Naive thymus-derived CD8-positive, alpha-beta T cell (primary cell): ENCODE measurements around the gene KLC4. TPM values are rescaled to one million over a fixed set of nuclear protein-coding genes. Genes with fewer than 3 reads are reported as not detected.

Source experiments
- ATAC-seq, 2 donors: fragments of 150-1000 bp; cut with Tn5 transposase in 1 of 2; sonication (Bioruptor Pico), chemical (Tn5 transposase) in 1 of 2; 1 replicate in 1 of 2; 2 replicates in 1 of 2; pipeline ENCODE4 v1.10.0; 2021; ENCODE audit warnings: mild to moderate bottlenecking in 2 of 2, moderate library complexity in 2 of 2
- POLR2A ChIA-PET: fragments of 350-600 bp; sonication (Branson Sonifier 250); formaldehyde crosslinking; loops from one replicate; lab custom pipeline; 2021; ENCODE audit warnings: antibody characterized with exemption; lab: Charles Lee
- DNase-seq, 10 donors: peaks; one replicate each; pipeline versions ENCODE4 v3.0.0 to v3.0.0-alpha.2; 2020 to 2022
- H3K27ac Mint-ChIP-seq, 10 donors: one replicate each; pipeline ENCODE4 v1.8.0; 2020 to 2022; ENCODE audit warnings: mild to moderate bottlenecking in 10 of 10, mixed read lengths in 10 of 10, moderate library complexity in 4 of 10, inconsistent platforms in 1 of 10
- H3K27me3 Mint-ChIP-seq, 5 donors: one replicate each; pipeline ENCODE4 v1.8.0; 2021 to 2022; ENCODE audit warnings: mixed read lengths in 5 of 5
- H3K36me3 Mint-ChIP-seq, 3 donors: one replicate each; pipeline ENCODE4 v1.8.0; 2020 to 2022; ENCODE audit warnings: mixed read lengths in 3 of 3, mild to moderate bottlenecking in 2 of 3, inconsistent platforms in 1 of 3
- H3K4me1 Mint-ChIP-seq, 4 donors: one replicate each; pipeline ENCODE4 v1.8.0; 2021 to 2022; ENCODE audit warnings: mixed read lengths in 4 of 4
- H3K4me3 Mint-ChIP-seq, 10 donors: one replicate each; pipeline ENCODE4 v1.8.0; 2020 to 2022; ENCODE audit warnings: mild to moderate bottlenecking in 10 of 10, mixed read lengths in 10 of 10, moderate library complexity in 6 of 10, inconsistent platforms in 1 of 10
- H3K9me3 Mint-ChIP-seq, 9 donors: one replicate each; pipeline ENCODE4 v1.8.0; 2020 to 2022; ENCODE audit warnings: mixed read lengths in 9 of 9, mild to moderate bottlenecking in 3 of 9, inconsistent platforms in 1 of 9, moderate library complexity in 1 of 9
- polyA plus RNA-seq, 3 donors: library from polyadenylated mRNA; unstranded; fragments of 300-500 nt; fragmentation: Illumina TruSeq; gene quantifications; one replicate each; pipeline ENCODE4 v1.2.3, GENCODE V29; 2021
- total RNA-seq, 8 experiments: library from RNA in 2 of 8; stranded (reverse) in 2 of 8; gene quantifications; one replicate each; pipeline ENCODE4 v1.2.3 and lab custom pipeline; 2021 to 2026

Gene KLC4
- total and polyA plus RNA-seq, 5 experiments from 2014 or later = 9.9 to 64.6 (median 12.7) TPM

DNA sequence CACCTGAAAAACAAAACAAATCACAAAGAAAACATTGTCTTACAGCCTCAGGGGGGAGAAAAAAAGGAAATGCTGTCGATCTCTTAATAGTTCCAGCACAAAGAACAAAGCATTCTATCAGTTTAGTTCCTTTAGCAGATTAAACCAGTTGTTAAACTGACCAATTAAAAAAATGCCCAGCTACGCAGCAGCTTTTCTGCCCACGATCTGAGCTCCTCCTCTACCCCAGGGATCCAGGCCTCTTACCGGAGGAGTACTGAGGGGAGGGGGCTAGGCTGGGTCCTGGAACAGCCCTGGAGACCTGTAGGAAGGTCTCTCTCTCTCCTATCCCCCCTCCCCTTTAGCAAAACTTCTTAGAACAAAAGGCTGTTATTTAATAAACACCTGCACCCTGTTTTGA is 30.0 kb downstream of the KLC4 start:
- no peaks in the 10 kb centered on the region for H3K9me3 Mint-ChIP-seq
- POLR2A ChIA-PET = interaction anchor here (0.5 to 1.6 kb wide), 2 partner anchors 10 to 36 kb away, joined by 3 read pairs; partner anchors contain the start of gene CUL7
- H3K4me3 Mint-ChIP-seq = no peak overlapping the region
- no peaks in the 10 kb centered on the region for H3K36me3 Mint-ChIP-seq
- peaks cover 0 to 2% (median 0%) of the 10 kb centered on the region in 5 donors for H3K27me3 Mint-ChIP-seq
- H3K4me1 Mint-ChIP-seq = peaks cover 2 to 16% (median 12%) of the 10 kb centered on the region in 4 donors
- peak overlapping the region in 1 of 10 donors; percentile 46 for H3K27ac Mint-ChIP-seq
- no peak for ATAC-seq
- no peak for DNase-seq

DNA sequence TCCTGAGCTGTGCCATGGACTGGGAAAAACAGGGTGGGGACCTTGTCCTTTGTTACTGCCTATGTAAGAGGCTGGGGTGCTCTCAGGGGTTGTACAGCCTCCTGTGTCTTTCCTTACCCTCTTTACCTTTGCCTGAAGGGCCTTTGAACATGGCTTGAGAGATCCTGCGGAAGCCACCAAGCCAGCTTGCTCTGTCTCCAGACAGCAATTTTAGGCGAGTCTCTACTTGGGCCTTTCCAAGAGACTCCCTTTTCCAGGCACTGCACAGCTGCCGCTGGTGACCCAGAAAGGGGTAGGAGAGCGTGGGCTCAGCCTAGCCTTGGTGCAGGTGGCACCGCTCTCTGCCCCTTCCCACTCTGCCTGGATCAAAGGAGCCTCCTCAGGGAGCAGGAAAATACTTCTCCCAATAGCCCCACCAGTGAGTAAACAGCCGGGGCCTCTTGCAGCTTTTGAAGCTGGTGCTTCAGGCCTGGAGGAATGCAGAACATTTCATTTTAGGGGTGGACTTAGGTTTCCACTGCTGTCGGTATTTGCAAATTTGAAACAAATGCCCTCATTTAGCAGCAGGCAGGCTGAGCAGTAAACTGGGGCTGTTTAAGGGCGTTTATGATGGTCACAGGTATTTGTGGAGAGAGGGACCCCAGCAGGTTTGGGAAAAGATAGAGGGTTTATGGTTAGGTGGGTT is 30.6 kb downstream of the KLC4 start:
- DNase-seq (no peak), ATAC-seq (no peak)
- Mint-ChIP-seq H3K36me3 (no peaks in the 10 kb centered on the region), H3K27me3 (no peaks in the 10 kb centered on the region), H3K4me3 (no peak overlapping the region), H3K4me1 (peaks cover 2 to 16% (median 12%) of the 10 kb centered on the region in 4 donors), H3K27ac (no peak overlapping the region), H3K9me3 (no peaks in the 10 kb centered on the region)
- POLR2A ChIA-PET = interaction anchor here (0.5 to 1.6 kb wide), 2 partner anchors 10 to 37 kb away, joined by 3 read pairs; partner anchors contain the start of gene CUL7

DNA sequence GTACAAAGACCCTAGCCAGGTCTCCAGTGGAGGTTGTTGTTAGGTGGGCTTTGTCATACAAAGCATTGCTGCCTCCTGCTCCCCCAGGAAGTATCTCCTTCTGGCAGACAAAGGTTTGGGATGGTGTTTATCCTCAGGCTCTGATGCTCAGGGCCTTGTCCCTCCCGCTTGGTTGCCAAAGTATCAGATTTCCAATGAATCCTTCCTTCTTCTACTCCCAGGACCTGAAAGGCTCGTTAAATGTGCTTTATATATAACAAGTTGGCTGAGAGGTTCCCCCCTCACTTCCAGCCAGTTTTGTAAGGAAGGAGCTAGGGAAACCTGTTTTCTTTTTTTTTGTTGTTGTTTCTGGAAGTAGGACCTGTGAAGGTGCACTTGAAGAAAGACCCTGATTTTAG is 31.1 kb downstream of the KLC4 start:
- Mint-ChIP-seq H3K27ac (no peak overlapping the region), H3K4me3 (no peak overlapping the region), H3K4me1 (peaks cover 2 to 18% (median 13%) of the 10 kb centered on the region in 4 donors), H3K27me3 (no peaks in the 10 kb centered on the region), H3K36me3 (no peaks in the 10 kb centered on the region), H3K9me3 (no peaks in the 10 kb centered on the region)
- no peak for DNase-seq
- no peak for ATAC-seq
- POLR2A ChIA-PET = interaction anchor here (1.6 kb wide), 1 partner anchor 37 kb away, joined by 3 read pairs; the partner anchor contains the start of gene CUL7

DNA sequence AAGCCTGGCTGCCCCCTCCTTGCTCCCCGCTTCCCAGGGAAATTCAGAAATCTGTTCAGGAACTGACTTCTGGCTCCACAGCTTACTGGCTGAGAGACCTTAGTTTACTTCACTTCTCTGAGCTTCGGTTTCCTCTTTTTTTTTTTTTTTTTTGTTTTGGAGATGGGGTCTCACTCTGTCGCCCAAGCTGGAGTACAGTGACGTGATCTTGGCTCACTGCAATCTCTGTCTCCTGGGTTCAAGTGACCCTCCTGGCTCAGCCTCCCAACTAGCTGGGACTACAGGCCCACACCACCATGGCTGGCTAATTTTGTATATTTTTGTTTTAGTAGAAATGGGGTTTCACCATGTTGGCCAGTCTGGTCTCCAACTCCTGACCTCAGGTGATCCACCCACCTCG is 31.6 kb downstream of the KLC4 start:
- H3K36me3 Mint-ChIP-seq = no peaks in the 10 kb centered on the region
- H3K9me3 Mint-ChIP-seq = no peaks in the 10 kb centered on the region
- no peaks in the 10 kb centered on the region for H3K27me3 Mint-ChIP-seq
- ATAC-seq = no peak
- H3K4me1 Mint-ChIP-seq = peaks cover 2 to 23% (median 15%) of the 10 kb centered on the region in 4 donors
- no peak overlapping the region for H3K27ac Mint-ChIP-seq
- no peak overlapping the region for H3K4me3 Mint-ChIP-seq
- no peak for DNase-seq
- POLR2A ChIA-PET = interaction anchor here (0.6 kb wide), 1 partner anchor 395 kb away, joined by 3 read pairs; no protein-coding TSS in a partner anchor

DNA sequence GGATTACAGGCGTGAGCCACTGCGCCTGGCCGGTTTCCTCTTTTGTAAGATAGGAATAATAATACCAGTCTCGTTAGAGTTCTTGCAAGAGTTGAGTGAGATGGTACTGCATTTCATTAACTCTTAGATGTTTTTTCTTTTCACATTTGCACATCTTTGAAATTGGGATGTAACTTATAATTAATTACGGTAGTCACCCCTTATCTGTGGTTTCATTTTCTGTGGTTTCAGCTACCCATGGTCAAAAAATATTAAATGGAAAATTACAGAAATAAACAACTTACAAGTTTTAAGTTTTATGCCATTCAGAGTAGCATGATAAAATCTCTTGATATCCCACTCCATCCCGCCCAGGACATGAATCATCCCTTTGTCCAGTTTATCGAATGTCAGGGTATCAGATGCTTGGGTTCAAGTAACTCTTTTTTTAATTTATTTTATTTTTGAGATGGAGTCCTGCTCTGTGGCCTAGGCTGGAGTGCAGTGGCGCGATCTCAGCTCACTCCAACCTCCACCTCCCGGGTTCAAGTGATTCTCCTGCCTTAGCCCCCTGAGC is 32.1 kb downstream of the KLC4 start:
- Mint-ChIP-seq H3K4me1 (peaks cover 2 to 23% (median 15%) of the 10 kb centered on the region in 4 donors), H3K36me3 (no peaks in the 10 kb centered on the region), H3K27me3 (no peaks in the 10 kb centered on the region), H3K4me3 (no peak overlapping the region), H3K9me3 (no peaks in the 10 kb centered on the region), H3K27ac (no peak overlapping the region)
- DNase-seq = no peak
- POLR2A ChIA-PET = interaction anchor here (0.6 kb wide), 1 partner anchor 395 kb away, joined by 3 read pairs; no protein-coding TSS in a partner anchor
- no peak for ATAC-seq

DNA sequence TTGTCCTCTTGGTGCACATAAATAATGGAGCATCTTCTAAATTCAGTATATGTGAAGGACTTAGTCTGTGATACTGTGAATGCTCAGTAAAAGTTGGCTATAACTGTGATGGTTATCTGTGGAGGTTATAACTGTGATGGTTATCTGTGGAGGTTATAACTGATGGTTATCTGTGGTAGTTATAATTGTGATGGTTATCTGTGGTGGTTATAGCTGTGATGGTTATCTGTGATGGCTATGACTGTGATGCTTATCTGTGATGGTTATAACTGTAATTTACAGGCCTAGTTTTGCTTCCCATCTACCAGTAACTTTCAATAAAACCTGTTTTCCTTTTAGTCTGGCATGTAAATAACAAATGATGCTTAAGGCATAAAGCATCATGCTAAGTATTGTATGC is 33.2 kb downstream of the KLC4 start:
- Mint-ChIP-seq H3K27me3 (no peaks in the 10 kb centered on the region), H3K36me3 (no peaks in the 10 kb centered on the region), H3K4me3 (peak overlapping the region in 1 of 10 donors; percentile 9), H3K4me1 (peaks cover 2 to 23% (median 15%) of the 10 kb centered on the region in 4 donors), H3K27ac (peak overlapping the region in 1 of 10 donors; percentile 6), H3K9me3 (no peaks in the 10 kb centered on the region)
- DNase-seq (no peak), ATAC-seq (no peak)
- POLR2A ChIA-PET = interaction anchor here (0.7 kb wide), 1 partner anchor 311 kb away, joined by 3 read pairs; no protein-coding TSS in a partner anchor

DNA sequence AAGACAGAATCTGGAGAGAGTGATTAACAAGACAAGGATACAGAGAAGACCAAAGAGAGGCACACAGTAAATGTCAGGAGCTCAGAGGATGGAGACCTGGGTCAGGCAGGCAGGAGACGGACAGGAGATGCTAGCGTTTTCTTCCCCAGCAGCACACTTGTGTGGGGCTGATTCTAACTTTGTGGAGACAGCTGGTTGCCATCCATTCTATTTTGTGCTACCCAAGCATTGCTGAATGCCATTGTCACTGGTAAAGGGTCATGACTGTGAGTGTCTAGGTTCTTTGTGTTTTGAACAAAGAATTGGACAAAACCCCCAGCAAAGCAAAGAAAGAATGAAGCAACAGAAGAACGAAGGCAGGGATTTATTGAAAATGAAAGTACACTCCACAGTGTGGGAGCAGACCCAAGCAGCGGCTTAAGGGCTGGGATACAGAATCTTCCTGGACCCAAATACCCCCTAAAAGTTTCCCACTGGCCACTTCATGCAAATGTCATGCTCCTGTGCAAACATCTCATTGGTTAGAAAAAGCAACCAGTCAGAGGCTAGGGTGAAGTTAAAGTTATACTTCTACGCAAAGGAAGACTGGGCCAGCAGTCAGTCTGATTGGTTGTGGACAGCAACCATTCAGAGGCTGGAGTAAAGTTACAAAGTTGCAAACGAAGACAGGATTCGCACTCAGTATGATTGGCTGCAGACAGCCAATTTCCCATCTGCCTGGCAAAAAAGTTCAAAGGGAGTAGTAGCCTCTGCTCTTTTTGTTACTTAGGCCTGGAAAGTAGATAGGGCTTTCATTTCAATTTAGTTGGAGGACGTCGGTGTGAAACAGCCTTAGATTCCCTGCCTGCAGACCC is 34.2 kb downstream of the KLC4 start:
- Mint-ChIP-seq H3K27me3 (no peaks in the 10 kb centered on the region), H3K9me3 (no peaks in the 10 kb centered on the region), H3K4me3 (peak overlapping the region in 8 of 10 donors; percentile 11 to 50 (median 26)), H3K36me3 (no peaks in the 10 kb centered on the region), H3K27ac (peak overlapping the region in 4 of 10 donors; percentile 35 to 50 (median 40)), H3K4me1 (peaks cover 2 to 23% (median 15%) of the 10 kb centered on the region in 4 donors)
- POLR2A ChIA-PET = interaction anchor here (0.7 kb wide), 3 partner anchors 54 to 312 kb away, joined by 3 to 5 read pairs (median 3); no protein-coding TSS in a partner anchor
- DNase-seq (no peak), ATAC-seq (peak in 1 of 2 donors; percentile 35)

DNA sequence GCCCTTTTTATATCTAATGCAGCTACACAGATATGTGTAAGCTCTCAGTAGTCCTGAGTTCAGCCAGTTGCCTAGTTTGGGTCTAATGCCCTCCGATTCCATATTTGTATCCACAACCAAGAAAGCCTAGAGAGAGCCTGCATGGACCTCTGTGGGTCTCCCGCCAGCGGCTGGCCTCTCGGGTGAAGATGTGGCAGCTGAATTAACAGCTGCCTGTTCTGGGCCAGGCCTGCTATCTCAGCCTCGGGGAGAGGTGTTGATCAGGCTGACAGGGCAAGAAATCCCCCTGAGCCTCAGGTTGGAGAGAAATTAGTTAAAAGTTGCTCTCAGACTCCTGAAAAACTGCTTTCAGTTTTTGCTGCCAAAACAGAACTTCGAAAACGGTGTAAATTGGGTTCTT is 36.5 kb downstream of the KLC4 start:
- Mint-ChIP-seq H3K4me3 (no peak overlapping the region), H3K4me1 (peaks cover 2 to 23% (median 15%) of the 10 kb centered on the region in 4 donors), H3K27ac (no peak overlapping the region), H3K36me3 (no peaks in the 10 kb centered on the region), H3K27me3 (no peaks in the 10 kb centered on the region), H3K9me3 (no peaks in the 10 kb centered on the region)
- POLR2A ChIA-PET = interaction anchor here (0.6 kb wide), 1 partner anchor 1720 kb away, joined by 11 read pairs; no protein-coding TSS in a partner anchor
- ATAC-seq (no peak), DNase-seq (no peak)

DNA sequence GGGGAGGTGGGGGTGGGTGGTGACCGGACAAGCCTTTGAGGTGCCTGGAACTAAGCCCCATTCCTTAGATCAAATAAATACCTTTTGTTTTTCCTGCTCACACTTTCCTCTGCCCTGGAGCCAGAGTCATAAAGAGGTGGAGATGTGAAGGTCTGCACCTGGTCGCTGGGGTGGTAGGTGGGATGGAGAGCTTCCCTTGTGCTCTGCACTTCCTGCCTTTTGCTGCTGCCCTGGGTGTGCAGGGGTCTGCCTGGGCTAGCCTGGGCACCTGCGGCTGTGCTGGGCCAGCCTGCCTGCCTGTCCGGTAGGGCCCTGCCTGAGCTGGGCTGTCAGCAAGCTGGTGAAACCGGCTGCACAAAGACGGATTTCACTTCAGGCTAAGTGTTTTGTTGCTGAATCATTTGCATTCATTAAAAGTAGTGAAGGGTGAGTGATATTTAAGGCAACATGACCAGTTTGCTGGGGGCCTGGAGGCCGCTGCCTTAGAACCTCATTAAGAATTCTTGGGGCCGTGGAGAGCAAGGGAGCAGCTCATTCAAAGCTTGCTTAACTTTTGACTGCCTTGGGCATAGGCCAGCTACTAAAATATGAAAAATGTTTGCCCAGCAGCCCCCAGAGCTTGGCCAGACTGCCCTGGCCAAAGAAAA is 37.1 kb downstream of the KLC4 start:
- no peak for DNase-seq
- Mint-ChIP-seq H3K36me3 (no peaks in the 10 kb centered on the region), H3K4me1 (peaks cover 2 to 23% (median 15%) of the 10 kb centered on the region in 4 donors), H3K27ac (peak overlapping the region in 2 of 10 donors; percentile 62 to 71), H3K4me3 (no peak overlapping the region), H3K9me3 (no peaks in the 10 kb centered on the region), H3K27me3 (no peaks in the 10 kb centered on the region)
- ATAC-seq = no peak
- POLR2A ChIA-PET = interaction anchor here (0.6 kb wide), 1 partner anchor 1720 kb away, joined by 11 read pairs; no protein-coding TSS in a partner anchor

DNA sequence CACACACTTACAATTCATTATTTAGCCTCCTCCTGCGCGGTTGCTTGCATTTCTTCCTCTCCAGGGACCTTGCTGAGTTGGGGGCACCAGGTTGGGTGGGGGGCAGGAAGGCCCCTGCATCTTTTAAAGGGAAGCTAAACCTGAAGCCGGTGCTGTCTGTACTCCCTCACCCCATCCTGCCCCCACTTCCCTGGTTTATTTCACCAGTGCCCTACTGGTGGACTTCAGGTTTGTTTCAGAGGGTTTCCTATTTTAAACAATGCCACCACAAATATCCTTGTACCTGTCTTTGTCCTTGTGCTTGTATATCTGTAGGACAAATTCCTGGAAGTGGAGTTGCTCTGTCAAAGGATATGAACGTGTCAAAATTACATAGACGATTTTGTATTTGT is 37.7 kb downstream of the KLC4 start:
- peaks cover 2 to 23% (median 15%) of the 10 kb centered on the region in 4 donors for H3K4me1 Mint-ChIP-seq
- DNase-seq (no peak), ATAC-seq (no peak)
- no peaks in the 10 kb centered on the region for H3K27me3 Mint-ChIP-seq
- H3K4me3 Mint-ChIP-seq = no peak overlapping the region
- no peaks in the 10 kb centered on the region for H3K9me3 Mint-ChIP-seq
- H3K36me3 Mint-ChIP-seq = no peaks in the 10 kb centered on the region
- peak overlapping the region in 1 of 10 donors; percentile 56 for H3K27ac Mint-ChIP-seq
- POLR2A ChIA-PET = no interaction called here

DNA sequence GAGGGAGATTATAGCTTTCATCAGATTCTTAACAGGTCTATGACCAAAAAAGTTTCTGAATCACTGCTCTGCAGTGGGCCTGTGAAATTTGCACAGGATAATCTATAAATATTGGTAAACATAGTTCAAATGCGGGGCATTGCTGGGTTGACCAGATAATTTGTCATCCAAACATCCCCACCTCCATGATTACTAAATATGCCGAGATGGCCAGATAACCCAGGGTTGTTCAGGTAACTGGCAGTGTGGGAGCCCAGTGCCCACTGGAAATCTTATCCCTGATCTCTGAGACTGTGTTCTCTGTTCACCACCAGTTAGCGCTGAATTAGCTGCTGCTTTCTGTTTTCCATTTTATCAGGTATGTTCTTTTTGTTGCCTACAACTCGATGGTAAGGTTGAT is 38.1 kb downstream of the KLC4 start:
- H3K4me1 Mint-ChIP-seq = peaks cover 2 to 23% (median 15%) of the 10 kb centered on the region in 4 donors
- no peaks in the 10 kb centered on the region for H3K9me3 Mint-ChIP-seq
- no peaks in the 10 kb centered on the region for H3K27me3 Mint-ChIP-seq
- H3K4me3 Mint-ChIP-seq = no peak overlapping the region
- DNase-seq = no peak
- no peak for ATAC-seq
- no peaks in the 10 kb centered on the region for H3K36me3 Mint-ChIP-seq
- POLR2A ChIA-PET = interaction anchor here (0.7 kb wide), 1 partner anchor 18 kb away, joined by 3 read pairs; no protein-coding TSS in a partner anchor
- H3K27ac Mint-ChIP-seq = peak overlapping the region in 1 of 10 donors; percentile 59

DNA sequence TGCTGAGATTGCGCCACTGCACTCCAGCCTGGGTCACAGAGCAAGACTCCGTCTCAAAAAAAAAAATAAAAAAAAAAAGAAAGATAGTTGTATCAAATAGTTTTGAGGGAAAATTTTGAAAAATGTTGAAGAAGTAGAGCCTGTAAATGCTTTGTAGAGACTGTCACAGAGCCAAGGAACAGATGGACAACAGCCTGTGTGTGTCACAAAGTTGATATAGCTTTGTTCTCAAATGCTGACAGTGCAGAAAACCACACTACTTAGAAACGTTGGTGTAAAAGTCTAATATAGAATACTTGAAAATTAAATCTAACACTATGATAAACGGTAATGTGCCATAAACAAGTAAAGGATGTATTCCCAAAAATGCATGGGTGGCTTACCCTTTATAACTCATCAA is 42.1 kb downstream of the KLC4 start:
- no peak overlapping the region for H3K4me3 Mint-ChIP-seq
- no peak for ATAC-seq
- no peaks in the 10 kb centered on the region for H3K36me3 Mint-ChIP-seq
- H3K9me3 Mint-ChIP-seq = no peaks in the 10 kb centered on the region
- H3K27me3 Mint-ChIP-seq = no peaks in the 10 kb centered on the region
- DNase-seq = no peak
- POLR2A ChIA-PET = no interaction called here
- peaks cover 1 to 14% (median 6%) of the 10 kb centered on the region in 4 donors for H3K4me1 Mint-ChIP-seq
- H3K27ac Mint-ChIP-seq = no peak overlapping the region
